HG03457 (cell line): Measurements from ENCODE around the gene RPL22L1.
"Not testable (repeated sequence)": the region's sequence is repeated elsewhere in the genome, so short reads cannot be mapped to it uniquely, and the experiment has no call there.

Experiments
- ATAC-seq: cut with Tn5 transposase; IDR thresholded peaks from one replicate; pipeline ENCODE4 v1.9.1; 2021; ENCODE audit warnings: moderate number of reproducible peaks; ENCODE audit not compliant: unreplicated experiment

The RPL22L1 gene

DNA sequence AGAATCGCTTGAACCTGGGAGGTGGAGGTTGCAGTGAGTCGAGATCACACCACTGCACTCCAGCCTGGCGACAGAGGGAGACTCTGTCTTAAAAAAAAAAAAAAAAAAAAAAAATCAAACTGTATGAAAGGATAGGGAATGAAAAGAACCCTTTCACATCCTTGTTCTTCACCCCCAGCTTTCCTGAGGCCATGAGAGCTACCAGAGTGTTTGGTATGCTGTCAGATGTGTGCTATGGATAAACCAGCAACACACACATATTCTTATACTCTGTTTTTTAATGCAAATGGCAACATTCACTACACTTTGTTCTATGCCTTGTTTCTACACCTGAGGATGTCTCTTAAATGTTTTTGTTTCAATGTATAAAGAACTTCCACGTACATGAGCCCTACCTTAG lies 33.5 kb downstream of the RPL22L1 start:
- no peak for ATAC-seq

- no peak for ATAC-seq
Observed at GRCh38 chr3:170835336-170835735, 34.7 kb downstream of the RPL22L1 start.

GRCh38 chr3:170830580-170830979 lies 39.4 kb downstream of the RPL22L1 start:
- no peak for ATAC-seq

DNA sequence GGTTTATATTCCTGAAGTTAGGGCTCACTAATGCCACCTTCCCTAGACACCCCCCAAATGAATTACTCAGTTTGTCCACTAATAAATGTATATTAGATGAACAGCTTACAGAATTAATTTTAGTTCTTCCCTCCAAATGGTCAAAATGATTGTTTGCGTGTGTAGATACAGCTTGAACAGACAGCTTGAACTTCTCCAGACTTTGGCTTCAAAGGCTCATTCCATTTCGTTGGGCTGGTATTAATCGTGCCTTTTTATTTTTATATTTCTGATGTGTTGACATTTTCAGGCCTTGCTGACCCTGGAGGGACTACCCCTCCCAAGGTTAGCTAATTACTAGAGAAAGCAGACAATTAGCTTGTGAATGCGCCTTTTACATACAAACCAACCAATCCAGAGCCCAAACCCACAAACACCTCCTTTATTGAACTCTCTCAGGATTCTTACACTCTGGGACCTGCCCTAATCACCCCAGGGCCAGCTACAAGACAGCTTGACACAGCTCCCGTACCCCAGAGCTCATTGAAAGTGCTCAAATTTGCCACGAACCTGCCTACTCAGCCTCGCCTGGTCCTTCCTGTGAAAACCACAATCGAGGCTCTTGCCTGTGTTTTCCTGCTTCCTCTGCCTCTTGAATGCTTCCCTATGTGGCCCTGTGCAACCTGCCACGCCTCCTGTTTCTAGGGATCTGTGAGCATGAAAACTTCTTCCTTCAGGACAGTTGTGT lies 40.3 kb downstream of the RPL22L1 start:
- no peak for ATAC-seq

DNA sequence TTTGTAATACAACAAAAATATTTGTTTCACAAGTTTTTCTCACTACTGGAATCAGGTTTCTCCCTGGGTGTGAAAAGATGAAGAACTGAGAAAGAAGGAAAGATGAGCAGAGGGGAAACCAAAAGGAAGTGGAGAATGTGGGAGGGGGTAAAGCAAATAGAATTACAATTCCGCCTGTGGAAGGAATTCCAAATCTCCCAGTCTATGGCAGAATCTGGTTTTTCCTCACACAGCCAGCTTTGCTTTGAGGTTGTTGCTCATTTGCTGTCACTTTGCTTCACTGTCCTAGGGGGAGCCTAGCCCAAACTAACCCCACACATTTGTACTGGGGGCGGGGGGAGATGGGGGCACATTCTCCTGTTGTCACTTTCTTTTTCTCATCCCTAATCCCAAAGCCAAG lies 43.9 kb downstream of the RPL22L1 start:
- ATAC-seq = no peak

DNA sequence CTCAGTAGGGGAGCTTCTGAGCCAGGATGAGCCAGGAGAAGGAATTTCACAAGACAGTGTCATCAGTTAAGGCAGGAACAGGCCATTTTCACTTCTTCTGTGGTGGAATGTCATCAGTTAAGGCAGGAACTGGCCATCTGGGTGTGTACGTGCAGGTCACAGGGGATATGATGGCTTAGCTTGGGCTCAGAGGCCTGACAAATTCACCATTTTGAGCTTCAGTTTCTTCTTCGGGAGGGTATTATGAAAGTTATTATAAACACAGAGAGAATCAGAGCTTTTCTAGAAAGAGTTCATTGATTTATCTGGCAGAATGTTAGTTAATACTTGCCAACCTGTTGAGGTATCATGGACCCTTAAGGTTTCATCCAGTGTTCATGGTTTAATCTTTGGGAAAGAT lies 46.4 kb downstream of the RPL22L1 start:
- not testable (repeated sequence) for ATAC-seq

- ATAC-seq = not testable (repeated sequence)
Observed at GRCh38 chr3:170818325-170818724, 51.7 kb downstream of the RPL22L1 start.

DNA sequence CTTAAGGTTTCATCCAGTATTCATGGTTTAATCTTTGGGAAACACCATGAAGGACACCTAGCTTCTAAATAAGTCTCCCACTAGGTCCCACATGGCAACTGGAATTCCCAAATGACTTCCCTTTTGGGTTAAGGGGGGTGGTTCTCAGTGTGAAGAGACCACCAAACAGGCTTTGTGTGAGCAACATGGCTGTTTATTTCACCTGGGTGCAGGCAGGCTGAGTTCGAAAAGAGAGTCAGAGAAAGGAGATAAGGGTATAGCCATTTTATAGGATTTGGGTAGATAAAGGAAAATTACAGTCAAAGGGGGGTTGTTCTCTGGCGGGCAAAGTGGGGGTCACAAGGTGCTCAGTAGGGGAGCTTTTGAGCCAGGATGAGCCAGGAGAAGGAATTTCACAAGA lies 52.5 kb downstream of the RPL22L1 start:
- not testable (repeated sequence) for ATAC-seq

DNA sequence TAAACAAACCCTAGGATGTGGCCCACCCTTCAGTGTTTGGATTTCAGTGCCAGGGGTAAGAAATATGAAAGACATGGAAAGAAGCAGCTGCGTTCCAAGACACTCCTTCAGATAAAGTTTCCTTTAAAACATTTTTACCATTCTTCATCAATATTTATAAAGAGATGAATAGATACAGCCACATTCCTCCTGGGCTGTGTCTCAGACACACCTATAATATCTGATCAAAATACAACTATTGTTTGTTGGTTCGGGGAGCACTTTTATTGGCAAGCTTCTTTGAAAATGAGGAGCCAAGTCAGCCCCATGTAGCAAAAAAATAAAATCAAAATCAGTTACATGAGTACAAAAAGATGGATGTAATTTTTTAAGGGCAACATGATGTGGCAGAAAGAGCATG lies 53.2 kb downstream of the RPL22L1 start:
- ATAC-seq = no peak

- no peak for ATAC-seq
Observed at GRCh38 chr3:170816341-170816740, 53.7 kb downstream of the RPL22L1 start.

DNA sequence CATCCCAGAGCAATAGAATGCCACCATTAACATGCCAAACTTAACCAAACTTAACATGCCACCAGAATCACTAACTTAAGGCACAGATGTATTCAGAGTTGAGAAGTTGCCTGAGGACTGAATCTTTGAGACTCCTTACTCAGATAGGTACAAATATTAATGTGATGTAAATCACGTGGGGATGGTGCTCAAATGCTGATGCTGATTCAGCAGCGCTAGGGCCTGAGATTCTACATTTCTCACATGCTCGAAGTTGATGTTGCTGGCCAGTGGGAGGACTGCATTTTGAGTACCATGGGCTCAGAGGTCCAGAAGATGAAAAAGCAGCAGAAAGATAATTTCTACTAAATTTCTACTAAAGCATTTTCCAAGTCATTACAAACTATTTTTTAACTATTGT lies 54.1 kb downstream of the RPL22L1 start:
- no peak for ATAC-seq

DNA sequence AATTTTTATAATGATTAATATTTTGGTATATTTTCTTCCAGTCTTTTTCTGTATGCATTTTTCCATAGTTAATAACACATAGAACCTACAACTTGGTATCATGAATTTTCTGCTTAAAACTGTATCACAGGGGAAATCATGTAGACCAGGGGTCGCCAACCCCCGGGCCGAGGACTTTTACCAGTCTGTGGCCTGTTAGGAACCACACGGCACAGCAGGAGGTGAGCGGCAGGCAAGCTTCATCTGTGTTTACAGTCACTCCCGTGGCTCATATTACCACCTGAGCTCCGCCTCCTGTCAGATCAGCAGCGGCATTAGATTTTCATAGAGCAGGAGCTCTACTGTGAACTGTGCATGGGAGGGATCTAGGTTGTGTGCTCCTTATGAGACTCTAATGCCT lies 54.7 kb downstream of the RPL22L1 start:
- ATAC-seq = no peak
